Activated T-cell treated with anti-CD3 and anti-CD28 coated beads for 48 hours (primary cell): Measurements from ENCODE around the gene ITGAV.

Source experiments
- DNase-seq: peaks from one replicate; pipeline ENCODE4 v3.0.0-alpha.2; 2020; ENCODE audit warnings: low read depth

ITGAV gene

DNA sequence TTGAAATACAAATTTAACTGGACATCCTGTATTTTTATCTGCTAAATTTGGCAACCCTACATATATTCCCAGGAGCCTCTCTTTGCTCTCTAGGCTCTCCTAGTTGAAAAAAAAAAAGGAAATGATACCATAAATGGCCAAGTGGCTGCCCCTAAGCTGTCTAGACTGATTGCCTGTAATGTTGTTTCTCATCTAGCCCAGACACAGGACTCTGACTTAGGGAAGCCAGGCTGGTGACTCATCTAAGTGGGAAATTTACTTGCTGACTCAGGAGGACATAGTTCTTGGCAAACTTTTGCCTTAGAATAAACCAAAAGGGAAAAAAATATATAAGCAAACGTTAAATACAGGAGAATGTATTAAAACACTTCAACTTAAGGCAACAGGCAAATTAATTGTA is 14.6 kb upstream of the ITGAV start:
- DNase-seq, result no peak

DNA sequence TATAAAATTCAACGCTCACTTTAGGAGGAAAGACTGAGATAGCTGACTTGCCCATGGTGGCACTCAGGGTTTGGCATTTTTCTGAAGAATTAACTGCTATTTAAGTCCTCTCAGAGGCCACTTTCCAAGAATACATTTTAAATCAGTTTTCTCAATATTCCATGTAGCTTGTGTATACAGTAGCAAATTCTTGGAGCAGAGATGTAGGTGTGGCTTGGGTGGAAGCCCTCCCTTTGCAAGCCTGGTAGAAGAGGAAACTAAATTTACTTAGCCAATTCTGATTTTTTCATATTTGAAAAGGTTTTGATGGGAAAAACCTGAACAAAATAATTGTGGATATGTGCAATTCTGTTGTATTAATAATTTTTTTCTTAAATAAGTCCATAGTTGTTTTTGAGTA is 14.0 kb upstream of the ITGAV start:
- DNase-seq, result no peak

DNA sequence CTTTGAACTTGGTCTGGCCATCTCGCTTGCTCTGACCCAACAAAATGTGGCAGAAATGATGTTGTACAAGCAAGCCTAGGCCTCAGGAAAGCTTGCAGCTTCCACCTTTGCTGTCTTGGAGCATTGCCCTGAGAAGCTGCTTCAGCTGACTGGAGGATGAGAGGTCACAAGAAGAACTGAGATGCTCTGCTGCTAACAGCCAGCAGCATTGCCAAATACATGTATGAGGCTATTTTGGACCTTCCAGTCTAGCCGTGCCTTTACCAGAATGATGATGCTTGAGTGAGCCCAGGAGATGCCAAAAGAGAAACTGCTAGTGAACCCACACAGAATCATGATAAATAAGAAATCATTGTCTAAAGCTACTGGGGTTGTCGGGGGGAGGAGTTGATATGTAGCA is 13.2 kb upstream of the ITGAV start:
- DNase-seq, result no peak

GRCh38 chr2:186582698-186583097 is 7.2 kb upstream of the ITGAV start:
- DNase-seq, result no peak

GRCh38 chr2:186584053-186584452 is 5.8 kb upstream of the ITGAV start:
- DNase-seq, result no peak

DNA sequence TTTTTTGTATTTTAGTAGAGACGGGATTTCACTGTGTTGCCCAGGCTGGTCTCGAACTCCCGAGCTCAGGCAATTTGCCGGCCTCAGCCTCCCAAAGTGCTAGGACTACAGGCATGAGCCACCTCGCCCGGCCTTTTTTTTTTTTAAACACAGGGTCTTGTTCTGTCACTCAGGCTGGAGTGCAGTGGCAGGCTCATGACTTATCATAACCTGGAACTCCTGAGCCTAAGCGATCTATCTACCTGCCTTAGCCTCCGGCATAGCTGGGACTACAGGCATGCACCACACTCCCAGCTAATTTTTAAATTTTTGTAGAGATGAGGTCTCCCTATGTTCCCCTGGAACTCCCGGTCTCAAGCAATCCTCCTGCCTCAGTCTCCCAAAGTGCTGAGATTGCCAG is 1.4 kb upstream of the ITGAV start:
- DNase-seq, result no peak

- DNase-seq, result no peak
Observed at GRCh38 chr2:186588940-186589611, 780 bp upstream of the ITGAV start.

DNA sequence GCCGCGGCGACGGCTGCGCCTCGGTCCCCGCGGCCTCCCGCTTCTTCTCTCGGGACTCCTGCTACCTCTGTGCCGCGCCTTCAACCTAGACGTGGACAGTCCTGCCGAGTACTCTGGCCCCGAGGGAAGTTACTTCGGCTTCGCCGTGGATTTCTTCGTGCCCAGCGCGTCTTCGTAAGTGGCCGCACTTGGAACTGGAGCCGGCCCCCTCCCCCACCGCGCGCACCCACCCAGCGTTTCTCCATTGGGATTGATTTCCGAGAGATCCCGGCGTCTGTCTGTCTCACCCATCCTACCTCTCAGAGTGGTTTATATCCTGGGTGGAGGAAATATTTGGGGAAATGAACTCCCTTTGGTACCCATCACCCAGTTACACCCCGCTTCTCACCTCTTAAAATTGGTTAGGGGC is 498 bp downstream of the ITGAV start:
- no peak for DNase-seq

DNA sequence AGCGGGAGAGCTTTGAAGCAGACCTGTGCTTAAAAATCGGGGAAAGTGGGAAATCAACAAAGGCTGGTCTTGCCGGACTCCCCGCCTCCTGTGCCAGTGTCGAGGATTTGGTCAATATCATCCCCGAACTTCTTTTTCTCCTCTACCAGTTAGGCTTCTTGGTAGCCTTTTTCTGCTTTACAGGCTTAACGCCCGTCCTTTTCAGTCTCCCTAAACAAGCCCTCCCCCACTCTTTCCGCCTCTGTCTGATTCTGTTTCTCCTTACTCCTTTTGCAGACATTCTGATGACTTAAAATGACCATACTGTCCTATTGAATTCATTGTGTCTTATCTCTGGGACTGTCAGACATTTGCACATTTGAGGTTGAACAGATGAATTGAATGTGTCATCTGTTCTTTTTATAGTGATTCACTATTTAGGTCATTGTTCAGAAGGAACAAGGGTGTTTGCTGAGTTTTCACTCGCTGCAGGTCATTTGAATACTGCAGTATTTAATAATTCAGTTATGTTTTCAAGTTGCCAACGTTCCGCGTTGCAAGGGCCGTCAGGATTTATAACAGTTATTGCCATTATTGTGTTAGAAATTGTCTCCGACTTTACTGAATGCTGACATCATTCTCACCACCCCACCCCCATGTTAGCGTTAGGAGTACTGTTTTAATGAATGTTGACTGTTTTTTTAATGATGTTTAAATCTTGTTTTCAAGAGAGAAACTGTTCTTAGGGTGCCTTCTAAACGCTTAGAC is 1.1 kb downstream of the ITGAV start:
- DNase-seq, result no peak

GRCh38 chr2:186591506-186591890 is 1.6 kb downstream of the ITGAV start:
- DNase-seq, result no peak

GRCh38 chr2:186592137-186592875 is 2.5 kb downstream of the ITGAV start:
- no peak for DNase-seq

GRCh38 chr2:186593523-186593922 is 3.7 kb downstream of the ITGAV start:
- no peak for DNase-seq

DNA sequence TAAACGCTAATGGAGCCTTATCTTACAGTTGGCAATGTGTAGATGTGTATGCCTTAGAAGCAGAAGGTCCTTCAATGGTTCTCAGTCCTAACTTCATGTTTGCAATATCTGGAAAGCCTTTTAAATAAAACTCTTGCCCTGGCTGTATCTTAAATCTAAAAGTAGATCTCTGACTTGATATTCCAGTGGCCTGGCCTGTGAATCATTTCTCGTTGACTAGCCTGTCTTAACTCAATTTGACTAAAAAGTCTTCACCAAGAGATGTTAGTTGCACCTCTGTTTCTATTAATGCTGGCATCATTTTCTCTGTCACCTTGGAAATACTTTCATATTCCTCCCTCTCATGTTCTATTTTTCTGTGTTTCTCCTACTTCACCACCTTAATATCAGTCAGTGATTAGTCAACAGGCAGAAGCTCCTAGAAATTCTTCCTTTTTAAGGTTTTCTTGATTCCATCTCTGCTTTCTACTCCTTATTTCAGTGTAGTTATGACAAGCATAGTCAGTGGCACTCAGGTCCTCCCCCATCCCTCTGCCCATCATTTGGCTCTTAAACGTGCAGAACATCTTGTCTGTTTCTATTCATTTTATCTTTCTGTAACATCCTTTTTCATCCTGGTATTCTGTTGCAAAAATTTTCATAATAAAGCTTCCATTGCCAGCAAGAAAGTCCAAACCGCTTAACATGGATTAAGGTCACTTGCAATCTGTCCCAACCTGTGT is 4.3 kb downstream of the ITGAV start:
- DNase-seq, result no peak

DNA sequence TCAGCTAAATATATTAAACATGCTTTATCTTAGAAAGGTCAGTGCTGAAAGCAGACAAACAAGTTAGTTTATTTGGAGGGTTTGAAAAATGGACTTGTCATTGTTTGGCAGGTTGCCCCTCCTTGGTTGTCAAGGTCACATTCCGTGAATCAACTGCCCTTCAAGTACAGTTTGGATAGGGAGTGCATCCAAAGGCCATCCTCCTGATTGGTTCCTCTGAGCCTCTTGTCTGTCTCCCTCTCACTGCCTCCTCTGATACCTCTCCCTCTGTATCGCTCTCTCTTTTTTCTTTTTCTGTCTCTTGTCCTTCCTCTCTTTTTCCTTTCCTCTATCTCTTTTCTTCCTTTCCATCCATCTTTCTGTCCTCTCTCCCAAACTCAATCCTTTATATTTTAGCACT is 5.4 kb downstream of the ITGAV start:
- DNase-seq, result no peak

GRCh38 chr2:186599186-186599778 is 9.4 kb downstream of the ITGAV start:
- no peak for DNase-seq

DNA sequence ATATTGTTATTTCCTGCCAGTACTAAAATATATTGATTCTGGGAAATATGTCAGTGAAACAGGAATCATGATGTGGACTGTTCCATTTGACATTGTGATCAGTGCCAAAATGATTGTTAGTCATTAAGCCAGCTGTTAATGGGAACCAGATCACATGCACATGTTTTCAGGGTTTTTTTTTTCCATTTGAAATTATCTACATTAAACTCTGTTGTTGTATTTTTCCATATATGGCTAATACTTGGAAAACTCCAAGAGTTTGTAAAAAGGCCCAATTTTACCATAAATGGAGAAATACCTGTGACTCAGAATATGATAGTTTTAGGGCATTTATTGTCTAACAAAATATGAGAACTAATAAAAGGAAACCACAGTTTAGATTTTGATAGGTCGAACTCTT is 13.4 kb downstream of the ITGAV start:
- no peak for DNase-seq

DNA sequence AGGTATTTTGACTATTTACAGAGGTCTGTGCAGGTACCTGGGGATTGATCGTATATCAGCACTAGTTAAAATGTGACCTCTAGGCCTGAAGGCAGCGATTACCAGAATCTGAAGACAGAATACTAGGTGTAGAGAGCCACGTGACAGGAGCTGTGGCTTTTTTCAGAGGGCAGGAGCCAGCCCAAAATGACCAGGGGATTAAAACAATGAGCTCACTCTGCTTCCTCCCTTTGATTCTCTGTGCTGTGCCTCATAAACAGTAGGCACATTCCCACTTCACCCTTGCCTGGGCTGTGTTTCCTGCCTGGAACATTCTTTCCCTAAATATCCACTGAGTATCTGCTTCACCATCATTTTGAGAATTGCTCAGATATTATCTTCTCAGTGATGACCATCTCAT is 15.2 kb downstream of the ITGAV start:
- DNase-seq, result no peak

- DNase-seq, result no peak
Observed at GRCh38 chr2:186607660-186608324, 17.9 kb downstream of the ITGAV start.

DNA sequence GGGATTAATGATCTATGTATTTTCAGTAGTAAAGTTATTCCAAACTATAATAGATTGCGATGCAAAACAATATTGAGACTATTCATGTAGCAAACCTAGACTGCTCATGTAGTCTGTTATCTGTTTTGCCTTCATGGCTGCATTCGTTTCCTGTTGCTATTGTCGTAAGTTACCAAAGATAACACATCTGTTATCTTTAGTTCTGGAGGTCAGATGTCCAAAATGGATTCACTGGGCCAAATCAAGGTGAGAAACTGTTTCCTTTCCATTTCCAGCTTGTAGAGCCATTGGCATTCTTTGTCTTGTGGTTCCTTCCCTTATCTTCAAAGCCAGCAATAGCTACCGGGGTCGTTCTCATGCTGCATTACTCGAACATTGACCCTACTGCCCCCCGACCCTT is 20.9 kb downstream of the ITGAV start:
- DNase-seq, result no peak

DNA sequence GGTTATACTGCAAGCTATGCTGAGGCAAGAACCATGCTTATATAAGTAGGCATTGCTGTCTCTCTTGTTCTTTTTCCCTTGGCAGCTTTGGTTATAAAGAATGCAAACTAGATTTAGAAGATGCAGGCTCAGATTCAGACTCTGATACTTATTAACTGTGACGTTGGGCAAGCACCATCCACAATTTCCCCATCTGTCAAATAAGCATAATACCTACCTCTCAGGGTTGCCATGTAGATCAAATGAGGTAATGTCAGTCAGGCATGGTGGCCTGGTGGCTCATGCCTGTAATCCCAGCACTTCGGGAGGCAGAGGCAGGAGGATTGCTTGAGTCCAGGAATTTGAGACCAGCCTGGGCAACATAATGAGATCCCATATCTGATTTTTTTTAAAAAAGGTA is 21.7 kb downstream of the ITGAV start:
- no peak for DNase-seq

DNA sequence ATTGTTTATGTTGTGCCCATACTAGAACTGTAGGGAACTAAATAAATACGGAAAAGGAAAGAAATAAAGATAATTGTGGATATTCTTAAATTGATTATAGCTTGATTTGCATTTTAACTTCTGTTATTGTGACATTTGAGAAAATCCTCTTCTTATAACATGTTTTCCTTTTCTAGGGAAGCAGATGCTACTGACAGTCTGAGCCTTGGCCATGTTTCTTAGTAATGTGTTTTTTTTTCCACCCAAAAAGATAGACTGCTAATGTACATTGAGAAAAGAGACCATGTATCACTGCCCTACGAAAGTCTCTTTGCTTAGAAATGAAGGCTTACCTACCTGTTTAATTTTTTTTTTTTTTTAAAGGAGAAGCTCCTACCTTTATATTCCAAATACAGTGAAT is 22.2 kb downstream of the ITGAV start:
- no peak for DNase-seq
